ENCODE data around the gene CENPO. TPM values are rescaled to one million over a fixed set of nuclear protein-coding genes. Genes with fewer than 3 reads are reported as not detected.

Gene CENPO
- total RNA-seq, 1 experiment from 2014 or later, result 54.8 TPM

DNA sequence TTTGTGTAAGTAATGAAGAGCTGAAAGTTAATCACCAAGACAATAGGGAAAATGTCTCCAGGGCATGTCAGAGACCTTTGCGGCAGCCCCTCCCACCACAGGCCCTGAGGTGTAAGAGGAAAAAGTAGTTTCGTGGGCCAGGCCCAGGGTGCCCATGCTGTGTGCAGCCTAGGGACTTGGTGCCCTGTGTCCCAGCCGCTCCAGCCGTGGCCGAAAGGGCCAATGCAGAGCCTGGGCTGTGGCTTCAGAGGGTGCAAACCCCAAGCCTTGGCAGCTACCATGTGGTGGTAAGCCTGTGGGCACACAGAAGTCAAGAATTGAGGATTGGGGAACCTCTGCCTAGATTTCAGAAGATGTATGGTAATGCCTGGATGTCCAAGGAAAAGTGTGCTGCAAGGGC, 52.5 kb downstream of the CENPO start:
- ChIA-PET CTCF (no interaction called here), POLR2A (no interaction called here)
- Histone ChIP-seq H3K9me3 (peaks cover 30% of the 10 kb centered on the region), H3K4me3 (ENCODE audit: low read depth, low read length) (no peak overlapping the region), H3K36me3 (ENCODE audit: control insufficient read depth, insufficient read depth, low read length) (no peaks in the 10 kb centered on the region), H3K4me1 (no peaks in the 10 kb centered on the region), H3K27me3 (replicated peaks; ENCODE audit: control insufficient read depth, insufficient read depth, low read length) (no peaks in the 10 kb centered on the region)
- BruUV-seq (replicated peaks), result no TSS peak
- no peak overlapping the region for H3K4me3 Mint-ChIP-seq (ENCODE audit: unreplicated experiment)
- peaks cover 15% of the 10 kb centered on the region for H3K36me3 Mint-ChIP-seq (ENCODE audit: insufficient read depth, unreplicated experiment)
- H3K4me1 Mint-ChIP-seq (ENCODE audit: low read depth, unreplicated experiment), result no peaks in the 10 kb centered on the region
- intact Hi-C loops (cut with micrococcal nuclease; ENCODE audit: unreplicated experiment), result no loop called here
- TF ChIP-seq CTCF (IDR thresholded peaks at IDR 0.05; ENCODE audit: insufficient read depth in 1 of 2, low read depth in 1 of 2, low read length in 1 of 2, severe bottlenecking in 1 of 2, unreplicated experiment in 1 of 2), result no peak
- H3K27me3 Mint-ChIP-seq (ENCODE audit: insufficient read depth, unreplicated experiment), result no peaks in the 10 kb centered on the region
- H3K27ac Mint-ChIP-seq (ENCODE audit: unreplicated experiment), result no peak overlapping the region
- no peak for DNase-seq
- H3K9me3 Mint-ChIP-seq (ENCODE audit: unreplicated experiment), result peaks cover 12% of the 10 kb centered on the region

- peaks cover 22% of the 10 kb centered on the region for H3K36me3 Mint-ChIP-seq (ENCODE audit: insufficient read depth, unreplicated experiment)
- H3K36me3 ChIP-seq (ENCODE audit: control insufficient read depth, insufficient read depth, low read length), result no peaks in the 10 kb centered on the region
- ChIA-PET POLR2A (no interaction called here), CTCF (no interaction called here)
- H3K27ac Mint-ChIP-seq (ENCODE audit: unreplicated experiment), result no peak overlapping the region
- no peak for TF ChIP-seq CTCF (IDR thresholded peaks at IDR 0.05; ENCODE audit: insufficient read depth in 1 of 2, low read depth in 1 of 2, low read length in 1 of 2, severe bottlenecking in 1 of 2, unreplicated experiment in 1 of 2)
- no peaks in the 10 kb centered on the region for H3K27me3 ChIP-seq (replicated peaks; ENCODE audit: control insufficient read depth, insufficient read depth, low read length)
- intact Hi-C loops (cut with micrococcal nuclease; ENCODE audit: unreplicated experiment), result no loop called here
- no peak for DNase-seq
- H3K27me3 Mint-ChIP-seq (ENCODE audit: insufficient read depth, unreplicated experiment), result no peaks in the 10 kb centered on the region
- peaks cover 18% of the 10 kb centered on the region for H3K4me1 Mint-ChIP-seq (ENCODE audit: low read depth, unreplicated experiment)
- no TSS peak for BruUV-seq (replicated peaks)
- H3K4me3 Mint-ChIP-seq (ENCODE audit: unreplicated experiment), result no peak overlapping the region
- no peak overlapping the region for H3K4me3 ChIP-seq (ENCODE audit: low read depth, low read length)
- H3K9me3 Mint-ChIP-seq (ENCODE audit: unreplicated experiment), result peaks cover 12% of the 10 kb centered on the region
- H3K9me3 ChIP-seq, result peaks cover 30% of the 10 kb centered on the region
- peaks cover 16% of the 10 kb centered on the region for H3K4me1 ChIP-seq
Observed at GRCh38 chr2:24850944-24851343, 57.7 kb downstream of the CENPO start.

DNA sequence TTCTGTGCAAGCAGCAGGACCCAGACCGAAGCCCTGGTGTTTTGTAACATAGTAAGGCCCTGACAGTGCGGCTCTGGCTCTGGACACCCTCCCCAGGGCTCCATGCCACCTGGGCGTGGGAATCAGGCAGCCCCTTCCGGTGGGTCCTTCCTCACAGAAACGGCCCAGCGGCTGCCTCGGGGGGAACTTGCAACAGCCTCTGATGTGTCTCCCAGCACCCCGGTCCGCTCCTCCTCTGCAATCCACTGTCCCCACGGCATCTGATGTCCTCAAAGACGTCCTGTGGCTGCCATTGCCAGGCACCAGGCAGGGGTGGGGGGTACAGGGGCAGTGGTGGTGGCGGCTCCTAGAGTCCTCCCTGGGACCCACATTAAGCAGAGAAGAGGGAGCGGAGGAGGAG, 58.8 kb downstream of the CENPO start:
- Histone ChIP-seq H3K9me3 (peaks cover 21% of the 10 kb centered on the region; the same call in 1 of the 2 replicates), H3K4me1 (peaks cover 25% of the 10 kb centered on the region), H3K36me3 (ENCODE audit: control insufficient read depth, insufficient read depth, low read length) (no peaks in the 10 kb centered on the region), H3K4me3 (ENCODE audit: low read depth, low read length) (no peak overlapping the region), H3K27me3 (replicated peaks; ENCODE audit: control insufficient read depth, insufficient read depth, low read length) (no peaks in the 10 kb centered on the region)
- no peak for TF ChIP-seq CTCF (IDR thresholded peaks at IDR 0.05; ENCODE audit: insufficient read depth in 1 of 2, low read depth in 1 of 2, low read length in 1 of 2, severe bottlenecking in 1 of 2, unreplicated experiment in 1 of 2)
- no peak overlapping the region for H3K4me3 Mint-ChIP-seq (ENCODE audit: unreplicated experiment)
- no peak for DNase-seq
- ChIA-PET CTCF (no interaction called here), POLR2A (no interaction called here)
- H3K9me3 Mint-ChIP-seq (ENCODE audit: unreplicated experiment), result peaks cover 7% of the 10 kb centered on the region
- no TSS peak for BruUV-seq (replicated peaks)
- intact Hi-C loops (cut with micrococcal nuclease; ENCODE audit: unreplicated experiment), result no loop called here
- H3K36me3 Mint-ChIP-seq (ENCODE audit: insufficient read depth, unreplicated experiment), result peaks cover 13% of the 10 kb centered on the region
- peaks cover 26% of the 10 kb centered on the region for H3K4me1 Mint-ChIP-seq (ENCODE audit: low read depth, unreplicated experiment)
- no peak overlapping the region for H3K27ac Mint-ChIP-seq (ENCODE audit: unreplicated experiment)
- H3K27me3 Mint-ChIP-seq (ENCODE audit: insufficient read depth, unreplicated experiment), result no peaks in the 10 kb centered on the region

All from Caco-2 (cell line).